Mononuclear cell (primary cell): Measurements from ENCODE around the gene MARF1. TPM values are rescaled to one million over a fixed set of nuclear protein-coding genes. Genes with fewer than 3 reads are reported as not detected.
A peak's percentile ranks its signal among the peaks of the same experiment; 100 is the strongest.
"Not testable (repeated sequence)": the region's sequence is repeated elsewhere in the genome, so short reads cannot be mapped to it uniquely, and the experiment has no call there.

Experiments used
- H3K27me3 ChIP-seq: 2 replicates; pipeline ENCODE4 v1.6.0; 2011; ENCODE audit warnings: low read length, control low read depth; ENCODE audit not compliant: insufficient read depth
- H3K4me1 ChIP-seq: 2 replicates; pipeline ENCODE4 v1.5.1; 2011; ENCODE audit warnings: mild to moderate bottlenecking, low read length, control low read depth; ENCODE audit not compliant: insufficient read depth
- H3K4me3 ChIP-seq: 2 replicates; pipeline ENCODE4 v1.5.1; 2011; ENCODE audit warnings: mild to moderate bottlenecking, low read length, moderate library complexity
- H3K9me3 ChIP-seq: 2 replicates; pipeline ENCODE4 v1.5.1; 2011; ENCODE audit warnings: low read depth, mild to moderate bottlenecking, control low read depth, low read length
- total RNA-seq: library from RNA; depleted of rRNA; stranded (reverse); fragments of >200 nt; gene quantifications from one replicate; pipeline ENCODE4 v1.2.3, GENCODE V29; 2012

Gene MARF1
- total RNA-seq, 1 donor: 60.8 TPM

GRCh38 chr16:15644962-15645465 lies 2.1 kb upstream of the MARF1 start:
- H3K27me3 ChIP-seq, H3K9me3 ChIP-seq, H3K4me3 ChIP-seq: not testable (repeated sequence)
- peaks cover 40% of the 10 kb centered on the region for H3K4me1 ChIP-seq

DNA sequence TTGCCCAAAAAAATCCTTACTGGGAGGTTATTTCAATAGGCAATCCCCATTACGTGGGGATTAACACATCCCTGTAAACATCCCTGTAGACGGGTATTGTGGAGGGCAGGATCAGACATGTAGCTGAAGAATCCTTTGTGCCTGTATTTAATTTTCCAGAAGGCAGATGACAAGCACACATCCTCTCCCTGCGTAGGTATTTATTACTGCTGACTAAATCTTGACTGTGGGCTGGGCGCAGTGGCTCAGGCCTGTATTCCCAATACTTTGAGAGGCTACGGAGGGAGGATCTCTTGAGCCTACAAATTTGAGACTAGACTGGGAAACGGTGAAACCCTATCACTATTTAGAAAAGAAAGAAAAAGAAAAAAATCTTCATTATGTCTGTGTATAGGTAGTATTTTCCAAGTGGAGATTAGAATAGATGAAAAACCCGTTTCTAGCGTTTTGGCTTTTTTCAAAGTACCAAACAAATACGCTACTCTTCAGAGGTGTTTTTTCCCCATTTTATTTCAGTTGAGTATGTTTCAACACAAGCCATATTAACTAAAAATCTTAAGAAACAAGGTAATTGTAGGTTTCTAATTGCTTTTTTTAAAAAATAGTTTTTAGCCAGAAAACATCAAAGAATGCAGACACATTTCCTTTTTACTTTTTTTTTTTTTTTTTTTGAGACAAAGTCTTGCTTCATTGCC lies 1.5 kb upstream of the MARF1 start:
- Histone ChIP-seq H3K4me1 (peaks cover 40% of the 10 kb centered on the region), H3K9me3 (no peaks in the 10 kb centered on the region), H3K4me3 (no peak overlapping the region)

GRCh38 chr16:15643946-15644250 lies 944 bp upstream of the MARF1 start:
- peaks cover 41% of the 10 kb centered on the region for H3K4me1 ChIP-seq

More for the DNA sequence above, 1.5 kb upstream of the MARF1 start:
- H3K27me3 ChIP-seq: no peaks in the 10 kb centered on the region

GRCh38 chr16:15642557-15643047 lies 352 bp downstream of the MARF1 start:
- Histone ChIP-seq H3K27me3 (no peaks in the 10 kb centered on the region), H3K4me3 (peak overlapping the region; percentile 100), H3K9me3 (no peaks in the 10 kb centered on the region), H3K4me1 (peaks cover 53% of the 10 kb centered on the region)

More at GRCh38 chr16:15643946-15644250, 944 bp upstream of the MARF1 start:
- Histone ChIP-seq H3K9me3 (no peaks in the 10 kb centered on the region), H3K4me3 (peak overlapping the region; percentile 100), H3K27me3 (no peaks in the 10 kb centered on the region)

DNA sequence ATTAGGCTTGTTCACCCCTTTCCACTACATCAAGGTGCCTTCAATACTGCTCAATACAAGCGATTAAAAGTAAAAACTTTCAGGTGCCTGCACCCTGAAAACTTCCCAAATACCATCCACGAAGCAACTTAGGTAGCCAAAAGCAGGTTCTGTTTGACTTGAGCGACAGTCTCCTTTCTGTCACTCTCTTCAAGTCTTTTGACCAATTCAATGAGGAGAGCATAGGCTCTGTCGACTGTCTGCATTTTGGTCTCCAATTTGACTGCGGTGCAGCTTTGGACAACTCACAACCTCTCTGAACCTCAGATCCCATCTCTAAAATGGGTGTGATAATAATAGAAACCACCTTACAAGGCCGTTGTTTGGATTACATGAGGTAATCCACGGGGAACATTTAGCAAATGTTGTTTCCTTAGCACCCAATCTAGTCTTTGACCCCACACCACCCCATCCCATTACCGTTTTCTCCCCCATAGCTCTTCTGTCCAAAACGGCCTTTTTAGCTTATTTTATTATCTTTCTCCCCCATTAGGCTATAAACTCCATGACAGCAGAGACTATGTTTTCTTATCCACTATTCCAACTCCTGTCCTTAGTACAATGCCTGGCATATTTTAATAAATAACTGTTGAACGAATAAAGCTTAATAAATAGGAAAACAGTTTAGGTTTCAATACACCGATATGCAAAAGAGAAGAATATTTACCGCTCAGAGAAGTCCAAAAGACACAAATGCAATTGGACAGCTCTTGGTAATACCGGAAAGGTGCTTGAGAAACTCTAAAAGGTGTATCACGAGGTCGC lies 999 bp downstream of the MARF1 start:
- Histone ChIP-seq H3K4me1 (peaks cover 59% of the 10 kb centered on the region), H3K27me3 (no peaks in the 10 kb centered on the region), H3K4me3 (peak overlapping the region; percentile 100), H3K9me3 (no peaks in the 10 kb centered on the region)

- Histone ChIP-seq H3K4me3 (no peak overlapping the region), H3K27me3 (no peaks in the 10 kb centered on the region), H3K4me1 (peaks cover 69% of the 10 kb centered on the region)
Measured at GRCh38 chr16:15640966-15641365, 2.0 kb downstream of the MARF1 start.

GRCh38 chr16:15639061-15639568 lies 3.8 kb downstream of the MARF1 start:
- Histone ChIP-seq H3K9me3 (no peaks in the 10 kb centered on the region), H3K27me3 (no peaks in the 10 kb centered on the region), H3K4me3 (no peak overlapping the region), H3K4me1 (peaks cover 75% of the 10 kb centered on the region)

More at GRCh38 chr16:15640966-15641365, 2.0 kb downstream of the MARF1 start:
- H3K9me3 ChIP-seq: no peaks in the 10 kb centered on the region

- H3K4me1 ChIP-seq: peaks cover 66% of the 10 kb centered on the region
- H3K27me3 ChIP-seq: no peaks in the 10 kb centered on the region
- no peak overlapping the region for H3K4me3 ChIP-seq
- no peaks in the 10 kb centered on the region for H3K9me3 ChIP-seq
Measured at GRCh38 chr16:15636392-15636873, 6.5 kb downstream of the MARF1 start.

- Histone ChIP-seq H3K4me3 (no peak overlapping the region), H3K27me3 (no peaks in the 10 kb centered on the region), H3K4me1 (peaks cover 64% of the 10 kb centered on the region), H3K9me3 (no peaks in the 10 kb centered on the region)
Measured at GRCh38 chr16:15635926-15636325, 7.0 kb downstream of the MARF1 start.

GRCh38 chr16:15631730-15632409 lies 11.1 kb downstream of the MARF1 start:
- Histone ChIP-seq H3K9me3 (no peaks in the 10 kb centered on the region), H3K4me3 (no peak overlapping the region), H3K27me3 (no peaks in the 10 kb centered on the region), H3K4me1 (peaks cover 26% of the 10 kb centered on the region)

GRCh38 chr16:15621889-15622288 lies 21.1 kb downstream of the MARF1 start:
- Histone ChIP-seq H3K9me3 (no peaks in the 10 kb centered on the region), H3K4me3 (no peak overlapping the region)

GRCh38 chr16:15621456-15621855 lies 21.5 kb downstream of the MARF1 start:
- no peaks in the 10 kb centered on the region for H3K4me1 ChIP-seq
- H3K4me3 ChIP-seq: no peak overlapping the region
- no peaks in the 10 kb centered on the region for H3K9me3 ChIP-seq
- no peaks in the 10 kb centered on the region for H3K27me3 ChIP-seq

More at GRCh38 chr16:15621889-15622288, 21.1 kb downstream of the MARF1 start:
- Histone ChIP-seq H3K4me1 (no peaks in the 10 kb centered on the region), H3K27me3 (no peaks in the 10 kb centered on the region)

GRCh38 chr16:15620611-15621195 lies 22.3 kb downstream of the MARF1 start:
- no peaks in the 10 kb centered on the region for H3K9me3 ChIP-seq

DNA sequence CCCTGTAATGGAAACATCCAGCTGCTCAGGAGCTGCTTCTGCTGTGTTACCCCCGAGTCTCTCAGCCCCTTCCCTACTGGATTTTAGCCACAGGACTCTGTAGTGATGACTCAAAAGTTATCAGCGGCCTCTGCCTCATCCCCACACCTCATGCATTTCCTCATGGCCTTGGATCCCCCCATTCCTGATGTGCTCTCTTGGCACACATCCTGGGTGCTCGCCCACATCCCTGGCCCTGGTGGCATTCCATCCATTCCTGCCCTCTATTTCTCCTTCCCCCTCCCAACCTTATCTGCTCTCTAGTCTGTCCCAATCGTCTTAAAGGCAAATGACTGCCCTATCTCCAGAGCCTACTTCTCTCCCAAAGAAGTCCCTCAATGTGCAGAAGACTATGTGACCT lies 24.6 kb downstream of the MARF1 start:
- no peaks in the 10 kb centered on the region for H3K9me3 ChIP-seq

More at GRCh38 chr16:15620611-15621195, 22.3 kb downstream of the MARF1 start:
- Histone ChIP-seq H3K4me3 (no peak overlapping the region), H3K27me3 (no peaks in the 10 kb centered on the region), H3K4me1 (no peaks in the 10 kb centered on the region)

More for the DNA sequence above, 24.6 kb downstream of the MARF1 start:
- Histone ChIP-seq H3K4me3 (no peak overlapping the region), H3K4me1 (no peaks in the 10 kb centered on the region), H3K27me3 (no peaks in the 10 kb centered on the region)
